Measurements from ENCODE around the gene EBF3. TPM values are rescaled to one million over a fixed set of nuclear protein-coding genes. Genes with fewer than 3 reads are reported as not detected.

The EBF3 gene
- total RNA-seq, 1 donor from 2014 or later = 544 TPM

- Mint-ChIP-seq H3K4me3 (ENCODE audit: unreplicated experiment) (peak overlapping the region; percentile 57), H3K36me3 (ENCODE audit: unreplicated experiment) (peaks cover 2% of the 10 kb centered on the region), H3K27me3 (ENCODE audit: unreplicated experiment) (peaks cover 62% of the 10 kb centered on the region), H3K9me3 (ENCODE audit: unreplicated experiment) (peaks cover 74% of the 10 kb centered on the region), H3K4me1 (ENCODE audit: low read depth, unreplicated experiment) (peaks cover 87% of the 10 kb centered on the region), H3K27ac (ENCODE audit: unreplicated experiment) (peak overlapping the region; percentile 84)
- no peak for TF ChIP-seq CTCF (IDR thresholded peaks at IDR 0.05; ENCODE audit: partially characterized antibody, unreplicated experiment)
- no peak for DNase-seq
Measured at GRCh38 chr10:129894698-129895097, 69.4 kb downstream of the EBF3 start.

- H3K36me3 Mint-ChIP-seq (ENCODE audit: unreplicated experiment) = no peaks in the 10 kb centered on the region
- peaks cover 57% of the 10 kb centered on the region for H3K27me3 Mint-ChIP-seq (ENCODE audit: unreplicated experiment)
- peaks cover 82% of the 10 kb centered on the region for H3K4me1 Mint-ChIP-seq (ENCODE audit: low read depth, unreplicated experiment)
- H3K9me3 Mint-ChIP-seq (ENCODE audit: unreplicated experiment) = peaks cover 68% of the 10 kb centered on the region
- peak overlapping the region; percentile 73 for H3K4me3 Mint-ChIP-seq (ENCODE audit: unreplicated experiment)
- no peak for TF ChIP-seq CTCF (IDR thresholded peaks at IDR 0.05; ENCODE audit: partially characterized antibody, unreplicated experiment)
- DNase-seq = no peak
- peak overlapping the region; percentile 67 for H3K27ac Mint-ChIP-seq (ENCODE audit: unreplicated experiment)
Measured at GRCh38 chr10:129893104-129894089, 70.7 kb downstream of the EBF3 start.

GRCh38 chr10:129892548-129893052 is 71.5 kb downstream of the EBF3 start:
- no peak for TF ChIP-seq CTCF (IDR thresholded peaks at IDR 0.05; ENCODE audit: partially characterized antibody, unreplicated experiment)
- peaks cover 52% of the 10 kb centered on the region for H3K27me3 Mint-ChIP-seq (ENCODE audit: unreplicated experiment)
- H3K27ac Mint-ChIP-seq (ENCODE audit: unreplicated experiment) = peak overlapping the region; percentile 67
- DNase-seq = no peak
- H3K4me3 Mint-ChIP-seq (ENCODE audit: unreplicated experiment) = peak overlapping the region; percentile 73
- H3K36me3 Mint-ChIP-seq (ENCODE audit: unreplicated experiment) = peaks cover 2% of the 10 kb centered on the region
- H3K4me1 Mint-ChIP-seq (ENCODE audit: low read depth, unreplicated experiment) = peaks cover 82% of the 10 kb centered on the region
- peaks cover 70% of the 10 kb centered on the region for H3K9me3 Mint-ChIP-seq (ENCODE audit: unreplicated experiment)

GRCh38 chr10:129891806-129892205 is 72.3 kb downstream of the EBF3 start:
- H3K4me1 Mint-ChIP-seq (ENCODE audit: low read depth, unreplicated experiment) = peaks cover 85% of the 10 kb centered on the region
- TF ChIP-seq CTCF (IDR thresholded peaks at IDR 0.05; ENCODE audit: partially characterized antibody, unreplicated experiment) = no peak
- peaks cover 72% of the 10 kb centered on the region for H3K9me3 Mint-ChIP-seq (ENCODE audit: unreplicated experiment)
- no peak for DNase-seq
- peaks cover 6% of the 10 kb centered on the region for H3K36me3 Mint-ChIP-seq (ENCODE audit: unreplicated experiment)
- peak overlapping the region; percentile 90 for H3K27ac Mint-ChIP-seq (ENCODE audit: unreplicated experiment)
- peaks cover 55% of the 10 kb centered on the region for H3K27me3 Mint-ChIP-seq (ENCODE audit: unreplicated experiment)
- H3K4me3 Mint-ChIP-seq (ENCODE audit: unreplicated experiment) = peak overlapping the region; percentile 73

GRCh38 chr10:129890170-129890569 is 73.9 kb downstream of the EBF3 start:
- Mint-ChIP-seq H3K27me3 (ENCODE audit: unreplicated experiment) (peaks cover 53% of the 10 kb centered on the region), H3K27ac (ENCODE audit: unreplicated experiment) (peak overlapping the region; percentile 90), H3K4me1 (ENCODE audit: low read depth, unreplicated experiment) (peaks cover 87% of the 10 kb centered on the region), H3K36me3 (ENCODE audit: unreplicated experiment) (peaks cover 6% of the 10 kb centered on the region), H3K4me3 (ENCODE audit: unreplicated experiment) (peak overlapping the region; percentile 79), H3K9me3 (ENCODE audit: unreplicated experiment) (peaks cover 65% of the 10 kb centered on the region)
- peak; percentile 63 for DNase-seq
- TF ChIP-seq CTCF (IDR thresholded peaks at IDR 0.05; ENCODE audit: partially characterized antibody, unreplicated experiment) = no peak

Data from glutamatergic neuron (in vitro differentiated cells).